HG03060 (cell line): ENCODE measurements around the gene MMP28.

Experiments used
- ATAC-seq: cut with Tn5 transposase; IDR thresholded peaks from one replicate; pipeline ENCODE4 v1.9.1; 2021; ENCODE audit warnings: low read depth, moderate number of reproducible peaks; ENCODE audit not compliant: unreplicated experiment

Gene MMP28

DNA sequence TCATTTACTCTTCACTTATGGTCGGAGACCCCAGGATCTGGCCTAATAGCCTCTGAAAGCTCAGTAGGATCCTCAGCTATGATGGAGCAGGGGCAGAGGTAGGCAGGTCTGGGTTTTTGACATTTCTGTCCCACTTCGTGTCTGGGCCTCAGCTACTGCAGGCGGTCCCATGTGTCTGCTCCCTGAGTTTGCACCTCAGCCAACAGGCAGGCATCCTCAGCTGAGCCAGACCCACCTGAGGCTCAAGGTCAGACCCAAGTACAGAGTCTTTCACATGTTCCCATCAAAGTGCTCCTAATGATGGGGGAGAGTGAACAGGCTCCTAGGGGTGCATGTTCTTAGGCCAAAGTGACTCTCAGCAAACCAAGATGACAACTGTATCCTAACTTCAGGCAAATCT lies 66.9 kb downstream of the MMP28 start:
- ATAC-seq: no peak

GRCh38 chr17:35727635-35728034 lies 67.8 kb downstream of the MMP28 start:
- ATAC-seq: no peak

- ATAC-seq: no peak
These were observed 68.4 kb downstream of the MMP28 start for GRCh38 chr17:35726953-35727460.

- ATAC-seq: no peak
These were observed 69.1 kb downstream of the MMP28 start for GRCh38 chr17:35726127-35726952.

- no peak for ATAC-seq
These were observed 69.7 kb downstream of the MMP28 start for GRCh38 chr17:35725802-35726126.

- ATAC-seq: no peak
These were observed 70.4 kb downstream of the MMP28 start for GRCh38 chr17:35725058-35725457.

DNA sequence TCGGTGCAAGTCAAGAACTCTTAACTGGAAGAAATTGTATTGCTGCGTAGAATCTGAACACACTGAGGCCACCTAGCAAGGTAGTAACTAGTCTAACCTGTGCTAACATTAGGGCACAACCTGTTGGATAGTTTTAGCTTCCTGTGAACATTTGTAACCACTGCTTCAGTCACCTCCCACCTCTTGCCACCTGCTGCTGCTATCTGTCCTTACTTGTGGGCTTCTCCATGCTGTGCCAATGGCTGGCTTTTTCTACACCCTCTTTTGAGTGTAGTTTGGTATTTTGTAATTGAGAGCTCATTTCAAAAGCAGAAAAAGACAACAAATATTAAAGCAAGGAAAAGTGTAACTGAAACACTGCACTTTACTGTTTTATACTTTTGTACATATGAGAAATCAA lies 71.7 kb downstream of the MMP28 start:
- ATAC-seq: no peak

- no peak for ATAC-seq
These were observed 78.0 kb downstream of the MMP28 start for GRCh38 chr17:35717475-35717874.

DNA sequence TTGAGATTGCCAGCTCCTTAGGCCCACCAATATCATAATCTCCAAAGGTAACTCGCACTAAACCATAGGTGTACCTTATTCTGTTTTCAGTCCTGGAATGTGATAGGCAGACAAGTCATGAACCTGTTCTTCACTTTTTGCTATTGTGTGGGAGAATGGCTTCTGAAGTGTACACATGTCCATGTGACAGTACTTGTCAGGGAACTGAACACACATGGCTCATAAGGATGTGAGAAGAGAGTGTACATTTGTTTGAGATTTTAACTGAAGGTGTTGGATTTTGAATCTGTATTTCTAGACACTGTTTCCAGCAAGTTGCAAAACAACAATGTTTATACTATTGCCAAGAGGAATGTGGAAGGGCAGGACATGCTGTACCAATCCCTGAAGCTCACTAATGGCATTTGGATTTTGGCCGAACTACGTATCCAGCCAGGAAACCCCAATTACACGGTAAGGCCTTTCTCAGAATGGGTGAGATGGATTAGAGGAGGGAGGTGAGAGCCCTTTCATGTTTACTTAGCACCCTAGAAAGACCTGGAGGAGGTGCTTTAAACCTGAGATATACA lies 78.5 kb downstream of the MMP28 start:
- no peak for ATAC-seq

DNA sequence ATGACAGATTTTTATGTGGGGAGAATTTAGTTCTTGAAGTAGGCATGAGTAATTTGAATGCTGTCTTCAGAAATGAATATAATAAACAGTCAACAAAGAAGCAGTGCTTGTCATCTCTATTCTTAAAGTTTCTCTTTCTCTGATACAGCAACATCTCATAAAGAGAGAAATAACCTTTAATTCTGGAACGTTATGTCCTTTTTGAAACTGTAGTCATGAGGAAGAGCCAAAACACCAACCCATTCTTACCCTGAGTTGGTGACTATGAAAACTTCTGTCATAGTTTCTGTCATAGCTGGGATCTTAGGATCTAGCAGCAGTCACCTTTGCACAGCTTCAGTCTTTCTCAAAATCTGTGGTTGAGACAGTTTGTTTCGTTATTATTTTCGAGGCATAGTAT lies 79.3 kb downstream of the MMP28 start:
- no peak for ATAC-seq
